PC-3 (cell line): ENCODE results near the gene ANAPC16. TPM values are rescaled to one million over a fixed set of nuclear protein-coding genes. Genes with fewer than 3 reads are reported as not detected.

Source experiments
- ATAC-seq: fragments of 200-7000 bp; cut with Tn5 transposase; 2 replicates; pipeline ENCODE4 v1.9.1; 2020; ENCODE audit warnings: mild to moderate bottlenecking, moderate library complexity
- BruUV-seq: library from RNA; stranded (reverse); fragments of 400-500 nt; replicated peaks from 2 replicates; lab custom pipeline; 2021; lab: Mats Ljungman, UMichigan
- CTCF ChIA-PET: fragments of 300-600 bp; sonication (Branson Sonifier 250); formaldehyde crosslinking; loops from one replicate; lab custom pipeline; 2022; ENCODE audit warnings: antibody characterized with exemption; lab: Charles Lee
- POLR2A ChIA-PET: fragments of 300-600 bp; sonication (Branson Sonifier 250); formaldehyde crosslinking; loops from one replicate; lab custom pipeline; 2022; ENCODE audit warnings: antibody characterized with exemption; ENCODE audit not compliant: unreplicated experiment; lab: Charles Lee
- DNase-seq: peaks from one replicate; pipeline ENCODE4 v3.0.0-alpha.2; 2015
- H2AFZ ChIP-seq: fragments of 300-600 bp; sonication (generic); 2 replicates; pipeline ENCODE4 v1.6.0; 2016; ENCODE audit warnings: antibody characterized with exemption, low read length
- H3F3A ChIP-seq: fragments of 300-600 bp; sonication (generic); one replicate; pipeline ENCODE4 v1.6.0; 2017; ENCODE audit warnings: antibody characterized with exemption, low read length, control low read depth, mild to moderate bottlenecking; ENCODE audit not compliant: unreplicated experiment
- H3K27ac ChIP-seq: fragments of 300-600 bp; sonication (generic); 2 replicates; pipeline ENCODE4 v1.5.1; 2016; ENCODE audit warnings: mild to moderate bottlenecking, low read length
- H3K27me3 ChIP-seq: fragments of 300-600 bp; sonication (generic); 2 replicates; pipeline ENCODE4 v1.6.1; 2016; ENCODE audit warnings: low read length, mixed read lengths
- H3K36me3 ChIP-seq: fragments of 300-600 bp; sonication (generic); 2 replicates; pipeline ENCODE4 v1.6.1; 2016; ENCODE audit warnings: low read depth, mixed run types, low read length, mixed read lengths
- H3K4me1 ChIP-seq: fragments of 300-600 bp; sonication (generic); 2 replicates; pipeline ENCODE4 v1.5.1; 2016; ENCODE audit warnings: low read length; ENCODE audit not compliant: insufficient read depth
- H3K4me2 ChIP-seq: fragments of 300-600 bp; sonication (generic); 2 replicates; pipeline ENCODE4 v1.6.0; 2016; ENCODE audit warnings: low read length
- H3K4me3 ChIP-seq: fragments of 300-600 bp; sonication (generic); 2 replicates; pipeline ENCODE4 v1.5.1; 2016; ENCODE audit warnings: mild to moderate bottlenecking, low read length, mixed read lengths
- H3K79me2 ChIP-seq: fragments of 300-600 bp; sonication (generic); 2 replicates; pipeline ENCODE4 v1.6.1; 2017; ENCODE audit warnings: low read length, mixed read lengths
- H3K9ac ChIP-seq: fragments of 300-600 bp; sonication (generic); 2 replicates; pipeline ENCODE4 v1.6.0; 2016; ENCODE audit warnings: mild to moderate bottlenecking, low read length
- H3K9me2 ChIP-seq: fragments of 300-600 bp; sonication (generic); replicated peaks from 2 replicates; pipeline ENCODE4 v1.6.1; 2016; ENCODE audit warnings: mixed run types, low read length, mixed read lengths
- H3K9me3 ChIP-seq: fragments of 300-600 bp; sonication (generic); 2 replicates; pipeline ENCODE4 v1.6.1; 2016; ENCODE audit warnings: low read length, mixed read lengths
- H4K20me1 ChIP-seq: fragments of 300-600 bp; sonication (generic); 2 replicates; pipeline ENCODE4 v1.6.1; 2016; ENCODE audit warnings: low read length, mixed read lengths
- EZH2 ChIP-seq: fragments of 300-600 bp; sonication (generic); IDR thresholded peaks from one replicate; pipeline ENCODE4 v1.6.1; 2017; ENCODE audit warnings: antibody characterized with exemption, mild to moderate bottlenecking, low read length; ENCODE audit not compliant: unreplicated experiment
- EZH2phosphoT487 ChIP-seq: fragments of 300-600 bp; sonication (generic); IDR thresholded peaks from 2 replicates; pipeline ENCODE4 v1.6.1; 2018; ENCODE audit warnings: mild to moderate bottlenecking, antibody characterized with exemption, low read length, borderline replicate concordance
- intact Hi-C: fragments of 100-400 bp; cut with micrococcal nuclease; formaldehyde crosslinking; loops from 2 replicates; pipeline ENCODE4 v1.9.0; 2023
- total RNA-seq: library from RNA; depleted of rRNA; stranded (reverse); fragments of >200 nt; gene quantifications from 2 replicates; pipeline ENCODE4 v1.2.3, GENCODE V29; 2014
- TF ChIP-seq, protein P1 (sequence below): fragments of 300-600 bp; sonication (generic); conservative IDR thresholded peaks from 2 replicates; pipeline ENCODE4 v1.5.1; 2017; ENCODE audit warnings: antibody characterized with exemption, low read depth, mild to moderate bottlenecking, low read length

ANAPC16 gene
- total RNA-seq, 1 experiment from 2014 or later: 23.9 TPM

DNA sequence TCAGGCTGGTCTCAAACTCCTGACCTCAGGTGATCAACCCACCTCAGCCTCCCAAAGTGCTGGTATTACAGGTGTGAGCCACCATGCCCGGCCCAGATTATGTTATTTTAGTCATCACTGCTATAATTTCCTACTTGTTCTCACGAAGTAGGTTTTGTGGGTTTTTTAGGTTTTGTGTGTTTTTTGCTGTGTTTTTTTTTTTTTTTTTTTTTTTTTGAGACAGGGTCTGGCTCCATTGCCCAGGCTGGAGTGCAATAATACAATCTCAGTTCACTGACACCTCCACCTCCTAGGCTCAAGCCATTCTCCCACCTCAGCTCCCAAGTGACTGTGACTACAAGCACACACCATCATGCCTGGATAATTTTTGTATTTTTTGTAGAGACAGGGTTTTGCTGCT is 20.9 kb upstream of the ANAPC16 start:
- no peak overlapping the region for H3K4me3 ChIP-seq
- no peaks in the 10 kb centered on the region for H3K9me3 ChIP-seq
- no peak overlapping the region for H3K4me2 ChIP-seq
- ATAC-seq: no peak
- H3K9me2 ChIP-seq: no peaks in the 10 kb centered on the region
- DNase-seq: no peak
- no peaks in the 10 kb centered on the region for H3K36me3 ChIP-seq
- H3K4me1 ChIP-seq: no peaks in the 10 kb centered on the region
- ChIA-PET CTCF (no interaction called here), POLR2A (no interaction called here)
- H3K27ac ChIP-seq: no peak overlapping the region
- no peaks in the 10 kb centered on the region for H4K20me1 ChIP-seq
- H3K79me2 ChIP-seq: no peaks in the 10 kb centered on the region
- TF ChIP-seq EZH2: no peak
- TF ChIP-seq, protein P1, sequence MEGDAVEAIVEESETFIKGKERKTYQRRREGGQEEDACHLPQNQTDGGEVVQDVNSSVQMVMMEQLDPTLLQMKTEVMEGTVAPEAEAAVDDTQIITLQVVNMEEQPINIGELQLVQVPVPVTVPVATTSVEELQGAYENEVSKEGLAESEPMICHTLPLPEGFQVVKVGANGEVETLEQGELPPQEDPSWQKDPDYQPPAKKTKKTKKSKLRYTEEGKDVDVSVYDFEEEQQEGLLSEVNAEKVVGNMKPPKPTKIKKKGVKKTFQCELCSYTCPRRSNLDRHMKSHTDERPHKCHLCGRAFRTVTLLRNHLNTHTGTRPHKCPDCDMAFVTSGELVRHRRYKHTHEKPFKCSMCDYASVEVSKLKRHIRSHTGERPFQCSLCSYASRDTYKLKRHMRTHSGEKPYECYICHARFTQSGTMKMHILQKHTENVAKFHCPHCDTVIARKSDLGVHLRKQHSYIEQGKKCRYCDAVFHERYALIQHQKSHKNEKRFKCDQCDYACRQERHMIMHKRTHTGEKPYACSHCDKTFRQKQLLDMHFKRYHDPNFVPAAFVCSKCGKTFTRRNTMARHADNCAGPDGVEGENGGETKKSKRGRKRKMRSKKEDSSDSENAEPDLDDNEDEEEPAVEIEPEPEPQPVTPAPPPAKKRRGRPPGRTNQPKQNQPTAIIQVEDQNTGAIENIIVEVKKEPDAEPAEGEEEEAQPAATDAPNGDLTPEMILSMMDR: no peak
- TF ChIP-seq EZH2phosphoT487: no peak
- intact Hi-C loops: no loop called here
- no peaks in the 10 kb centered on the region for H3K27me3 ChIP-seq
- no peak overlapping the region for H2AFZ ChIP-seq
- BruUV-seq: no TSS peak
- no peaks in the 10 kb centered on the region for H3F3A ChIP-seq
- H3K9ac ChIP-seq: no peak overlapping the region

DNA sequence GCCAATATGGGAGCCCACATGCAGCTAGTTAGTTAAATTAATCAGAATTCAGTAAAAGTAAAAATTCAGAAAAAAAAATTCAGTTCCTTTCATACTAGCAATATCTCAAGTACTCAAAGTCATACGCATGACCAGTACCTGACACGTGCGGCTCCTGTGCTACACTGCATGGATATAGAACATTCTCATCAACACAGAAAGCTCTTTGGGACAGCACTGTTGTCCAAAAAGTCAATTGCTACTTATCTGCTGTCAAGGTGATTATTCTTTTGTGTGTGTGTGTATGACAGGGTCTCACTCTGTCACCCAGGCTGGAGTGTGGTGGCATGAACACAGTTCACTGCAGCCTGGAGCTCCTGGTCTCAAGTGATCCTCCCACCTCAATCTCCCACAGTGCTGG is 14.9 kb upstream of the ANAPC16 start:
- no TSS peak for BruUV-seq
- H3K4me2 ChIP-seq: no peak overlapping the region
- H3K4me3 ChIP-seq: no peak overlapping the region
- no peak overlapping the region for H3K27ac ChIP-seq
- no peaks in the 10 kb centered on the region for H3K9me2 ChIP-seq
- DNase-seq: no peak
- H3K4me1 ChIP-seq: no peaks in the 10 kb centered on the region
- no peak overlapping the region for H3K9ac ChIP-seq
- TF ChIP-seq EZH2 (no peak), EZH2phosphoT487 (no peak)
- TF ChIP-seq, protein P1: no peak
- H3K9me3 ChIP-seq: no peaks in the 10 kb centered on the region
- no peaks in the 10 kb centered on the region for H4K20me1 ChIP-seq
- no peaks in the 10 kb centered on the region for H3K27me3 ChIP-seq
- H3K79me2 ChIP-seq: no peaks in the 10 kb centered on the region
- H3K36me3 ChIP-seq: no peaks in the 10 kb centered on the region
- CTCF ChIA-PET: no interaction called here
- H2AFZ ChIP-seq: no peak overlapping the region
- ATAC-seq: no peak
- intact Hi-C loops: no loop called here
- POLR2A ChIA-PET: no interaction called here
- H3F3A ChIP-seq: no peaks in the 10 kb centered on the region

DNA sequence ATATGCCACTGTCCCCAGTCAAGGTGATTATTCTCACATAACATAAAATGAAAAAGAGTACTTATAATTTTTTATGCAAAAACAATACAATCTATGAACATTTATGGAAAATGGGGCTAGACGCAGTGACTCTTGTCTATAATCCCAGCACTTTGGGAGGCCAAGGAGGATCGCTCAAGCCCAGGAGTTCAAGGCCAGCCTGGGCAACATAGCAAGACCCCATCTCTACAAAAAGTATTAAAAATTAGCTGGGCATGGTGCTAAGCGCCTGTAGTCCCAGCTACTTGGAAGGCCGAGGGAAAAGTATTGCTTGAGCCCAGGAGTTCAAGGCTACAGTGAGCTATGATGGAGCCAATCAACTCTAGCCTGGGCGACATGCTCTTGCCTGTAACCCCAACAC is 14.5 kb upstream of the ANAPC16 start:
- no peak for ATAC-seq
- CTCF ChIA-PET: no interaction called here

More for the DNA sequence above, 14.5 kb upstream of the ANAPC16 start:
- H3K4me3 ChIP-seq: no peak overlapping the region
- intact Hi-C loops: no loop called here
- no peaks in the 10 kb centered on the region for H3K79me2 ChIP-seq
- H3K27ac ChIP-seq: no peak overlapping the region
- H3K9me3 ChIP-seq: no peaks in the 10 kb centered on the region
- no peaks in the 10 kb centered on the region for H3K4me1 ChIP-seq
- POLR2A ChIA-PET: no interaction called here
- no peak overlapping the region for H3K9ac ChIP-seq
- no peak for DNase-seq
- TF ChIP-seq, protein P1: no peak
- no peak for TF ChIP-seq EZH2phosphoT487
- TF ChIP-seq EZH2: no peak
- H3F3A ChIP-seq: no peaks in the 10 kb centered on the region
- H3K27me3 ChIP-seq: no peaks in the 10 kb centered on the region
- BruUV-seq: no TSS peak
- no peaks in the 10 kb centered on the region for H4K20me1 ChIP-seq
- H3K4me2 ChIP-seq: no peak overlapping the region
- H3K36me3 ChIP-seq: no peaks in the 10 kb centered on the region
- no peaks in the 10 kb centered on the region for H3K9me2 ChIP-seq
- H2AFZ ChIP-seq: no peak overlapping the region
